Neural cell (in vitro differentiated cells): ENCODE data around the gene CHMP4B. TPM values are rescaled to one million over a fixed set of nuclear protein-coding genes. Genes with fewer than 3 reads are reported as not detected.

ENCODE experiments used
- H2AFZ ChIP-seq: fragments of 200-600, 300-800 bp; sonication (generic), shearing (Covaris generic); 2 replicates; pipeline ENCODE4 v1.6.0; 2014; ENCODE audit warnings: low read depth, mild to moderate bottlenecking, antibody characterized with exemption, low read length, moderate library complexity
- H3F3A ChIP-seq: fragments of 200-600 bp; shearing (Covaris generic); 2 replicates; pipeline ENCODE4 v1.6.1; 2016; ENCODE audit warnings: mild to moderate bottlenecking, moderate library complexity, mixed read lengths, antibody characterized with exemption, low read length; ENCODE audit not compliant: insufficient read depth, poor library complexity, severe bottlenecking
- H3K27ac ChIP-seq: fragments of 200-600, 300-800 bp; sonication (generic), shearing (Covaris generic); 2 replicates; pipeline ENCODE4 v1.5.1; 2014; ENCODE audit warnings: mild to moderate bottlenecking, low read length, moderate library complexity
- H3K27me3 ChIP-seq: fragments of 300-800, 200-600 bp; sonication (generic), shearing (Covaris generic); 2 replicates; pipeline ENCODE4 v1.6.0; 2014; ENCODE audit warnings: mild to moderate bottlenecking, low read depth, low read length, moderate library complexity; ENCODE audit not compliant: insufficient read depth
- H3K36me3 ChIP-seq: fragments of 300-800, 200-600 bp; sonication (generic), shearing (Covaris generic); 2 replicates; pipeline ENCODE4 v1.5.1; 2014; ENCODE audit warnings: mild to moderate bottlenecking, antibody characterized with exemption, low read length, moderate library complexity; ENCODE audit not compliant: insufficient read depth
- H3K4me2 ChIP-seq: fragments of 300-800, 200-600 bp; sonication (generic), shearing (Covaris generic); 2 replicates; pipeline ENCODE4 v1.6.0; 2014; ENCODE audit warnings: mild to moderate bottlenecking, low read length
- H3K4me3 ChIP-seq: fragments of 300-800, 200-600 bp; sonication (generic), shearing (Covaris generic); 2 replicates; pipeline ENCODE4 v1.5.1; 2014; ENCODE audit warnings: mild to moderate bottlenecking, low read length, moderate library complexity
- H3K79me2 ChIP-seq: fragments of 200-600 bp; shearing (Covaris generic); replicated peaks from 2 replicates; pipeline ENCODE4 v1.6.0; 2014; ENCODE audit warnings: mild to moderate bottlenecking, low read length, moderate library complexity; ENCODE audit not compliant: insufficient read depth
- H3K9ac ChIP-seq: fragments of 300-800, 200-600 bp; sonication (generic), shearing (Covaris generic); 2 replicates; pipeline ENCODE4 v1.6.1; 2016; ENCODE audit warnings: mild to moderate bottlenecking, low read length, mixed read lengths
- H3K9me2 ChIP-seq: fragments of 200-600 bp; shearing (Covaris generic); 2 replicates; pipeline ENCODE4 v1.6.1; 2016; ENCODE audit warnings: mild to moderate bottlenecking, low read length, mixed read lengths; ENCODE audit not compliant: insufficient read depth
- H3K9me3 ChIP-seq: fragments of 200-600, 300-800 bp; sonication (generic), shearing (Covaris generic); 2 replicates; pipeline ENCODE4 v1.6.1; 2016; ENCODE audit warnings: mild to moderate bottlenecking, mixed run types, low read length, moderate library complexity, mixed read lengths
- H4K20me1 ChIP-seq: fragments of 200-600 bp; shearing (Covaris generic); 2 replicates; pipeline ENCODE4 v1.6.1; 2016; ENCODE audit warnings: mild to moderate bottlenecking, mixed run types; ENCODE audit not compliant: insufficient read depth
- EP300 ChIP-seq: fragments of 450-650 bp; conservative IDR thresholded peaks from 2 replicates; pipeline ENCODE4 v1.6.1; 2014; ENCODE audit warnings: antibody characterized with exemption, mild to moderate bottlenecking, moderate library complexity; ENCODE audit not compliant: poor library complexity, severe bottlenecking
- EZH2 ChIP-seq: fragments of 200-600, 300-800 bp; shearing (Covaris generic), sonication (generic); IDR thresholded peaks from 2 replicates; pipeline ENCODE4 v1.6.1; 2014; ENCODE audit warnings: antibody characterized with exemption, low read length, borderline replicate concordance, mild to moderate bottlenecking; ENCODE audit not compliant: insufficient read depth, poor library complexity, severe bottlenecking
- MXI1 ChIP-seq: fragments of 450-650 bp; conservative IDR thresholded peaks from 2 replicates; pipeline ENCODE4 v1.6.1; 2014; ENCODE audit warnings: antibody characterized with exemption, mild to moderate bottlenecking; ENCODE audit not compliant: poor library complexity, severe bottlenecking
- POLR2AphosphoS5 ChIP-seq: IDR thresholded peaks from 2 replicates; pipeline ENCODE4 v1.6.1; 2012
- RAD21 ChIP-seq: fragments of 450-650 bp; conservative IDR thresholded peaks from 2 replicates; pipeline ENCODE4 v1.6.1; 2014; ENCODE audit warnings: antibody characterized with exemption, mild to moderate bottlenecking, moderate library complexity
- SMC3 ChIP-seq: fragments of 450-650 bp; conservative IDR thresholded peaks from 2 replicates; pipeline ENCODE4 v1.6.1; 2014; ENCODE audit warnings: antibody characterized with exemption, mild to moderate bottlenecking, moderate library complexity; ENCODE audit not compliant: poor library complexity
- TAF1 ChIP-seq: IDR thresholded peaks from 2 replicates; pipeline ENCODE4 v1.6.1; 2012; ENCODE audit warnings: low read depth
- polyA plus RNA-seq: library from polyadenylated mRNA; depleted of rRNA; stranded (reverse); fragments of >200 nt; gene quantifications from 2 replicates; pipeline ENCODE4 v1.2.3, GENCODE V29; 2014
- TF ChIP-seq, protein P1 (sequence below): IDR thresholded peaks from 2 replicates; pipeline ENCODE4 v1.6.1; 2012; ENCODE audit warnings: borderline replicate concordance
- TF ChIP-seq, protein P2 (sequence below): fragments of 450-650 bp; IDR thresholded peaks from 2 replicates; pipeline ENCODE4 v1.5.1; 2014; ENCODE audit warnings: antibody characterized with exemption, mild to moderate bottlenecking, moderate library complexity; ENCODE audit not compliant: poor library complexity, severe bottlenecking

The CHMP4B gene
- polyA plus RNA-seq, 1 donor from 2014 or later = 83.8 TPM

DNA sequence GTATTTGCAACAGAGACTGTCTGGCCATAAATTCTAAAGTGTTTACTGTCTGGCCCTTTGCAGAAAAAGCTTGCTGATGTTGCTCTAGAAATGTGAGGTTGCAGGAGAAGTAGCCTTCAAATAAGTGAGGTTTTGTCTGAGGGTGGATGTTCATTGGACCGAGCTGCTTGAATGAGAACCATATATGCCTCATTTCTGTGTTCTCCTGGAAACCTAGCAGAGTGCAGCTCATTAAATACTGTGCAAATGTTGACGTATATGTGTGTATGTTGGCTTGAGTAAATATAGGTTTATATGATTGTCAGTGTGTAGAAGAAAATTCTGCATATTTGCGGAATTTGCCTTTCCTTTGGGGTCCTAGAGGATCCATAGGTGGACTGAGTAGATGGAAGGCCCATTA, 39.0 kb downstream of the CHMP4B start:
- H3K9me3 ChIP-seq = no peaks in the 10 kb centered on the region
- H3K27ac ChIP-seq = no peak overlapping the region
- H3K4me2 ChIP-seq = no peak overlapping the region
- no peaks in the 10 kb centered on the region for H3K36me3 ChIP-seq
- H3F3A ChIP-seq = no peaks in the 10 kb centered on the region
- H3K27me3 ChIP-seq = no peaks in the 10 kb centered on the region
- no peaks in the 10 kb centered on the region for H3K79me2 ChIP-seq
- no peak for TF ChIP-seq RAD21
- TF ChIP-seq POLR2AphosphoS5 = no peak
- TF ChIP-seq, protein P1, sequence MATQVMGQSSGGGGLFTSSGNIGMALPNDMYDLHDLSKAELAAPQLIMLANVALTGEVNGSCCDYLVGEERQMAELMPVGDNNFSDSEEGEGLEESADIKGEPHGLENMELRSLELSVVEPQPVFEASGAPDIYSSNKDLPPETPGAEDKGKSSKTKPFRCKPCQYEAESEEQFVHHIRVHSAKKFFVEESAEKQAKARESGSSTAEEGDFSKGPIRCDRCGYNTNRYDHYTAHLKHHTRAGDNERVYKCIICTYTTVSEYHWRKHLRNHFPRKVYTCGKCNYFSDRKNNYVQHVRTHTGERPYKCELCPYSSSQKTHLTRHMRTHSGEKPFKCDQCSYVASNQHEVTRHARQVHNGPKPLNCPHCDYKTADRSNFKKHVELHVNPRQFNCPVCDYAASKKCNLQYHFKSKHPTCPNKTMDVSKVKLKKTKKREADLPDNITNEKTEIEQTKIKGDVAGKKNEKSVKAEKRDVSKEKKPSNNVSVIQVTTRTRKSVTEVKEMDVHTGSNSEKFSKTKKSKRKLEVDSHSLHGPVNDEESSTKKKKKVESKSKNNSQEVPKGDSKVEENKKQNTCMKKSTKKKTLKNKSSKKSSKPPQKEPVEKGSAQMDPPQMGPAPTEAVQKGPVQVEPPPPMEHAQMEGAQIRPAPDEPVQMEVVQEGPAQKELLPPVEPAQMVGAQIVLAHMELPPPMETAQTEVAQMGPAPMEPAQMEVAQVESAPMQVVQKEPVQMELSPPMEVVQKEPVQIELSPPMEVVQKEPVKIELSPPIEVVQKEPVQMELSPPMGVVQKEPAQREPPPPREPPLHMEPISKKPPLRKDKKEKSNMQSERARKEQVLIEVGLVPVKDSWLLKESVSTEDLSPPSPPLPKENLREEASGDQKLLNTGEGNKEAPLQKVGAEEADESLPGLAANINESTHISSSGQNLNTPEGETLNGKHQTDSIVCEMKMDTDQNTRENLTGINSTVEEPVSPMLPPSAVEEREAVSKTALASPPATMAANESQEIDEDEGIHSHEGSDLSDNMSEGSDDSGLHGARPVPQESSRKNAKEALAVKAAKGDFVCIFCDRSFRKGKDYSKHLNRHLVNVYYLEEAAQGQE = no peak
- no peak for TF ChIP-seq EZH2
- no peak for TF ChIP-seq MXI1
- TF ChIP-seq, protein P2, sequence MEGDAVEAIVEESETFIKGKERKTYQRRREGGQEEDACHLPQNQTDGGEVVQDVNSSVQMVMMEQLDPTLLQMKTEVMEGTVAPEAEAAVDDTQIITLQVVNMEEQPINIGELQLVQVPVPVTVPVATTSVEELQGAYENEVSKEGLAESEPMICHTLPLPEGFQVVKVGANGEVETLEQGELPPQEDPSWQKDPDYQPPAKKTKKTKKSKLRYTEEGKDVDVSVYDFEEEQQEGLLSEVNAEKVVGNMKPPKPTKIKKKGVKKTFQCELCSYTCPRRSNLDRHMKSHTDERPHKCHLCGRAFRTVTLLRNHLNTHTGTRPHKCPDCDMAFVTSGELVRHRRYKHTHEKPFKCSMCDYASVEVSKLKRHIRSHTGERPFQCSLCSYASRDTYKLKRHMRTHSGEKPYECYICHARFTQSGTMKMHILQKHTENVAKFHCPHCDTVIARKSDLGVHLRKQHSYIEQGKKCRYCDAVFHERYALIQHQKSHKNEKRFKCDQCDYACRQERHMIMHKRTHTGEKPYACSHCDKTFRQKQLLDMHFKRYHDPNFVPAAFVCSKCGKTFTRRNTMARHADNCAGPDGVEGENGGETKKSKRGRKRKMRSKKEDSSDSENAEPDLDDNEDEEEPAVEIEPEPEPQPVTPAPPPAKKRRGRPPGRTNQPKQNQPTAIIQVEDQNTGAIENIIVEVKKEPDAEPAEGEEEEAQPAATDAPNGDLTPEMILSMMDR = no peak
- TF ChIP-seq SMC3 = no peak
- TF ChIP-seq TAF1 = no peak
- TF ChIP-seq EP300 = no peak
- no peak overlapping the region for H2AFZ ChIP-seq
- H4K20me1 ChIP-seq = no peaks in the 10 kb centered on the region
- H3K9ac ChIP-seq = no peak overlapping the region
- H3K9me2 ChIP-seq = no peaks in the 10 kb centered on the region
- H3K4me3 ChIP-seq = no peak overlapping the region

DNA sequence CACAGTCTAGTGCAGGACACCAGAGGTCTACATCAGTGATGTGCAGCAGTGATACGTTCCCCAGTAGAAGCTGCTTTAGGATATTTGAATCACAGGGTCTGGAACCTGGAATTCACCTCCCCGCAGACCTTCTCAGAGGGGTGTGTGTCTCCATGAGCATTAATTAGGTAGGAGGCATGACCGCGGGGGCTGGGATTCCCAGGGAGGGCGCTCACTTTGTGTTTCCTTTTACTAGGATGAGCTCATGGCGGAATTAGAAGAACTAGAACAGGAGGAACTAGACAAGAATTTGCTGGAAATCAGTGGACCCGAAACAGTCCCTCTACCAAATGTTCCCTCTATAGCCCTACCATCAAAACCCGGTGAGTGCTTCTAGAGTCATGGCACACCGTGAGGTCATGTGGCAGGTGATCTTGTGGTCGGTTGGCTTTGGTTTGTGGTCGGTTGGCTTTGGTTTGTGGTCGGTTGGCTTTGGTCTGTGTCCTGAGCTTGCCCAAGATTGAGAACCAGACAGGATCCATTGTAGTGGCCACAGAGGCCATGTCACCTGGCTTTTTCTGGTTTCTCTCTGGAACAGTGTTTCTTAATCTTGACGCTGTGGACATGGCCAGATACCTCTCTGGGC, 40.8 kb downstream of the CHMP4B start:
- H3K27ac ChIP-seq = no peak overlapping the region
- no peaks in the 10 kb centered on the region for H3K9me2 ChIP-seq
- no peaks in the 10 kb centered on the region for H3F3A ChIP-seq
- TF ChIP-seq SMC3 = no peak
- no peaks in the 10 kb centered on the region for H3K27me3 ChIP-seq
- no peaks in the 10 kb centered on the region for H3K79me2 ChIP-seq
- H3K4me2 ChIP-seq = no peak overlapping the region
- H3K9ac ChIP-seq = no peak overlapping the region
- no peak overlapping the region for H2AFZ ChIP-seq
- H3K9me3 ChIP-seq = no peaks in the 10 kb centered on the region
- H3K36me3 ChIP-seq = no peaks in the 10 kb centered on the region
- no peaks in the 10 kb centered on the region for H4K20me1 ChIP-seq
- no peak overlapping the region for H3K4me3 ChIP-seq
